ENCODE data around the gene PUM2.

- TF ChIP-seq REST (IDR thresholded peaks at IDR 0.05; ENCODE audit: low read depth) (no peak), POLR2A (IDR thresholded peaks at IDR 0.05; ENCODE audit: borderline replicate concordance, extremely low read depth, insufficient read depth, insufficient read length) (no peak), YY1 (IDR thresholded peaks at IDR 0.05; ENCODE audit: extremely low read depth, insufficient replicate concordance, low read depth, low read length) (no peak), RAD21 (IDR thresholded peaks at IDR 0.05; ENCODE audit: low read depth) (no peak), ZBTB33 (IDR thresholded peaks at IDR 0.05; ENCODE audit: extremely low read depth, insufficient replicate concordance, low read length) (no peak), EZH2phosphoT487 (IDR thresholded peaks at IDR 0.05; ENCODE audit: borderline replicate concordance) (no peak), CEBPB (IDR thresholded peaks at IDR 0.05; ENCODE audit: low read depth) (no peak), EZH2 (IDR thresholded peaks at IDR 0.05) (no peak), SIN3A (IDR thresholded peaks at IDR 0.05; ENCODE audit: low read depth) (no peak), POLR2AphosphoS5 (IDR thresholded peaks at IDR 0.05; ENCODE audit: low read depth, low read length) (no peak), ELF1 (IDR thresholded peaks at IDR 0.05; ENCODE audit: borderline replicate concordance, low read depth) (no peak)
- TF ChIP-seq, protein P1, sequence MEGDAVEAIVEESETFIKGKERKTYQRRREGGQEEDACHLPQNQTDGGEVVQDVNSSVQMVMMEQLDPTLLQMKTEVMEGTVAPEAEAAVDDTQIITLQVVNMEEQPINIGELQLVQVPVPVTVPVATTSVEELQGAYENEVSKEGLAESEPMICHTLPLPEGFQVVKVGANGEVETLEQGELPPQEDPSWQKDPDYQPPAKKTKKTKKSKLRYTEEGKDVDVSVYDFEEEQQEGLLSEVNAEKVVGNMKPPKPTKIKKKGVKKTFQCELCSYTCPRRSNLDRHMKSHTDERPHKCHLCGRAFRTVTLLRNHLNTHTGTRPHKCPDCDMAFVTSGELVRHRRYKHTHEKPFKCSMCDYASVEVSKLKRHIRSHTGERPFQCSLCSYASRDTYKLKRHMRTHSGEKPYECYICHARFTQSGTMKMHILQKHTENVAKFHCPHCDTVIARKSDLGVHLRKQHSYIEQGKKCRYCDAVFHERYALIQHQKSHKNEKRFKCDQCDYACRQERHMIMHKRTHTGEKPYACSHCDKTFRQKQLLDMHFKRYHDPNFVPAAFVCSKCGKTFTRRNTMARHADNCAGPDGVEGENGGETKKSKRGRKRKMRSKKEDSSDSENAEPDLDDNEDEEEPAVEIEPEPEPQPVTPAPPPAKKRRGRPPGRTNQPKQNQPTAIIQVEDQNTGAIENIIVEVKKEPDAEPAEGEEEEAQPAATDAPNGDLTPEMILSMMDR (IDR thresholded peaks at IDR 0.05 in 2 of 3, conservative IDR thresholded peaks at IDR 0.05 in 1 of 3; ENCODE audit: borderline replicate concordance in 1 of 3, insufficient read depth in 1 of 3, low read depth in 2 of 3, low read length in 2 of 3), result no peak
Observed at GRCh38 chr2:20398956-20399567, 48.4 kb upstream of the PUM2 start.

All from HCT116 (cell line).